ENCODE data around the gene CHRM3. TPM values are rescaled to one million over a fixed set of nuclear protein-coding genes. Genes with fewer than 3 reads are reported as not detected.

The CHRM3 gene
- total and polyA plus RNA-seq, 2 experiments from 2014 or later: 4.8 to 13.8 TPM

DNA sequence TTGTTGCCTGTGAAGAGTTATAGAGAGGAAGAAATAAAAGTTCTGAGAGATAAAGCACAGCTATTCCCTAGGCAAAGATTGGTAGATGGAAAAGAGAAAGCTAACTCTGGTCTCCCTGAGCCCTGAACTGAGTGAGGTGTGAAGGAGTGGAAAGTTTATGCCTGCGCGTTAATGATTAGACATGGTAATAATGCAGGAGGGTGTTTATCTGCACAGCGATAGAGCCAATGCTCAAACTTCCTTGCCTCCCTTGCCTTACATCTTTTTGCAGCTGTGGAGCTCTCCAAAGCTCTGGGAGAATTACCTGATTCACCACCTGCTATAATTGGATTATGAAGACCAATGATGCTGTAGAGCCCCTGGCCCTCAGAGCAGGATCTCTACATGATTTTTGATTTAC lies 32.8 kb upstream of the CHRM3 start:
- ATAC-seq: no peak

More for the DNA sequence above, 32.8 kb upstream of the CHRM3 start:
- no peaks in the 10 kb centered on the region for H3F3A ChIP-seq (replicated peaks; ENCODE audit: low read depth)
- Mint-ChIP-seq H3K27ac (no peak overlapping the region), H3K36me3 (ENCODE audit: low read depth) (no peaks in the 10 kb centered on the region), H3K27me3 (ENCODE audit: insufficient read depth, low read depth, poor library complexity) (no peaks in the 10 kb centered on the region), H3K4me3 (no peak overlapping the region), H3K9me3 (no peaks in the 10 kb centered on the region), H3K4me1 (no peaks in the 10 kb centered on the region)
- no peak for DNase-seq (ENCODE audit: low spot score)
- H3K79me2 ChIP-seq (replicated peaks; ENCODE audit: insufficient read depth): no peaks in the 10 kb centered on the region
- H3K27ac ChIP-seq (ENCODE audit: low read depth): no peak overlapping the region
- no peaks in the 10 kb centered on the region for H4K20me1 ChIP-seq (replicated peaks; ENCODE audit: insufficient read depth)
- no peaks in the 10 kb centered on the region for H3K36me3 ChIP-seq (ENCODE audit: insufficient read depth)
- H3K4me3 ChIP-seq: no peak overlapping the region
- H3K4me2 ChIP-seq: no peak overlapping the region
- H3K27me3 ChIP-seq (ENCODE audit: insufficient read depth): no peaks in the 10 kb centered on the region
- peak overlapping the region; percentile 88; the same call in 1 of the 2 replicates for H2AFZ ChIP-seq
- no peaks in the 10 kb centered on the region for H3K4me1 ChIP-seq (ENCODE audit: insufficient read depth)
- 0 out of 2 replicates have a peak, but pooled peaks cover 5% of the 10 kb centered on the region for H3K9me2 ChIP-seq (ENCODE audit: insufficient read depth)
- TF ChIP-seq, protein P1, sequence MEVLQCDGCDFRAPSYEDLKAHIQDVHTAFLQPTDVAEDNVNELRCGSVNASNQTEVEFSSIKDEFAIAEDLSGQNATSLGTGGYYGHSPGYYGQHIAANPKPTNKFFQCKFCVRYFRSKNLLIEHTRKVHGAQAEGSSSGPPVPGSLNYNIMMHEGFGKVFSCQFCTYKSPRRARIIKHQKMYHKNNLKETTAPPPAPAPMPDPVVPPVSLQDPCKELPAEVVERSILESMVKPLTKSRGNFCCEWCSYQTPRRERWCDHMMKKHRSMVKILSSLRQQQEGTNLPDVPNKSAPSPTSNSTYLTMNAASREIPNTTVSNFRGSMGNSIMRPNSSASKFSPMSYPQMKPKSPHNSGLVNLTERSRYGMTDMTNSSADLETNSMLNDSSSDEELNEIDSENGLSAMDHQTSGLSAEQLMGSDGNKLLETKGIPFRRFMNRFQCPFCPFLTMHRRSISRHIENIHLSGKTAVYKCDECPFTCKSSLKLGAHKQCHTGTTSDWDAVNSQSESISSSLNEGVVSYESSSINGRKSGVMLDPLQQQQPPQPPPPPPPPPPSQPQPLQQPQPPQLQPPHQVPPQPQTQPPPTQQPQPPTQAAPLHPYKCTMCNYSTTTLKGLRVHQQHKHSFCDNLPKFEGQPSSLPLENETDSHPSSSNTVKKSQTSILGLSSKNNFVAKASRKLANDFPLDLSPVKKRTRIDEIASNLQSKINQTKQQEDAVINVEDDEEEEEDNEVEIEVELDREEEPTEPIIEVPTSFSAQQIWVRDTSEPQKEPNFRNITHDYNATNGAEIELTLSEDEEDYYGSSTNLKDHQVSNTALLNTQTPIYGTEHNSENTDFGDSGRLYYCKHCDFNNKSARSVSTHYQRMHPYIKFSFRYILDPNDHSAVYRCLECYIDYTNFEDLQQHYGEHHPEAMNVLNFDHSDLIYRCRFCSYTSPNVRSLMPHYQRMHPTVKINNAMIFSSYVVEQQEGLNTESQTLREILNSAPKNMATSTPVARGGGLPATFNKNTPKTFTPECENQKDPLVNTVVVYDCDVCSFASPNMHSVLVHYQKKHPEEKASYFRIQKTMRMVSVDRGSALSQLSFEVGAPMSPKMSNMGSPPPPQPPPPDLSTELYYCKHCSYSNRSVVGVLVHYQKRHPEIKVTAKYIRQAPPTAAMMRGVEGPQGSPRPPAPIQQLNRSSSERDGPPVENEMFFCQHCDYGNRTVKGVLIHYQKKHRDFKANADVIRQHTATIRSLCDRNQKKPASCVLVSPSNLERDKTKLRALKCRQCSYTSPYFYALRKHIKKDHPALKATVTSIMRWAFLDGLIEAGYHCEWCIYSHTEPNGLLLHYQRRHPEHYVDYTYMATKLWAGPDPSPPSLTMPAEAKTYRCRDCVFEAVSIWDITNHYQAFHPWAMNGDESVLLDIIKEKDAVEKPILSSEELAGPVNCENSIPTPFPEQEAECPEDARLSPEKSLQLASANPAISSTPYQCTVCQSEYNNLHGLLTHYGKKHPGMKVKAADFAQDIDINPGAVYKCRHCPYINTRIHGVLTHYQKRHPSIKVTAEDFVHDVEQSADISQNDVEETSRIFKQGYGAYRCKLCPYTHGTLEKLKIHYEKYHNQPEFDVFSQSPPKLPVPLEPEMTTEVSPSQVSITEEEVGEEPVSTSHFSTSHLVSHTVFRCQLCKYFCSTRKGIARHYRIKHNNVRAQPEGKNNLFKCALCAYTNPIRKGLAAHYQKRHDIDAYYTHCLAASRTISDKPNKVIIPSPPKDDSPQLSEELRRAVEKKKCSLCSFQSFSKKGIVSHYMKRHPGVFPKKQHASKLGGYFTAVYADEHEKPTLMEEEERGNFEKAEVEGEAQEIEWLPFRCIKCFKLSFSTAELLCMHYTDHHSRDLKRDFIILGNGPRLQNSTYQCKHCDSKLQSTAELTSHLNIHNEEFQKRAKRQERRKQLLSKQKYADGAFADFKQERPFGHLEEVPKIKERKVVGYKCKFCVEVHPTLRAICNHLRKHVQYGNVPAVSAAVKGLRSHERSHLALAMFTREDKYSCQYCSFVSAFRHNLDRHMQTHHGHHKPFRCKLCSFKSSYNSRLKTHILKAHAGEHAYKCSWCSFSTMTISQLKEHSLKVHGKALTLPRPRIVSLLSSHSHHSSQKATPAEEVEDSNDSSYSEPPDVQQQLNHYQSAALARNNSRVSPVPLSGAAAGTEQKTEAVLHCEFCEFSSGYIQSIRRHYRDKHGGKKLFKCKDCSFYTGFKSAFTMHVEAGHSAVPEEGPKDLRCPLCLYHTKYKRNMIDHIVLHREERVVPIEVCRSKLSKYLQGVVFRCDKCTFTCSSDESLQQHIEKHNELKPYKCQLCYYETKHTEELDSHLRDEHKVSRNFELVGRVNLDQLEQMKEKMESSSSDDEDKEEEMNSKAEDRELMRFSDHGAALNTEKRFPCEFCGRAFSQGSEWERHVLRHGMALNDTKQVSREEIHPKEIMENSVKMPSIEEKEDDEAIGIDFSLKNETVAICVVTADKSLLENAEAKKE (CRISPR knock-in tag; IDR thresholded peaks at IDR 0.05): no peak
- TF ChIP-seq ZNF114 (CRISPR knock-in tag; IDR thresholded peaks at IDR 0.05): no peak
- TF ChIP-seq, protein P2, sequence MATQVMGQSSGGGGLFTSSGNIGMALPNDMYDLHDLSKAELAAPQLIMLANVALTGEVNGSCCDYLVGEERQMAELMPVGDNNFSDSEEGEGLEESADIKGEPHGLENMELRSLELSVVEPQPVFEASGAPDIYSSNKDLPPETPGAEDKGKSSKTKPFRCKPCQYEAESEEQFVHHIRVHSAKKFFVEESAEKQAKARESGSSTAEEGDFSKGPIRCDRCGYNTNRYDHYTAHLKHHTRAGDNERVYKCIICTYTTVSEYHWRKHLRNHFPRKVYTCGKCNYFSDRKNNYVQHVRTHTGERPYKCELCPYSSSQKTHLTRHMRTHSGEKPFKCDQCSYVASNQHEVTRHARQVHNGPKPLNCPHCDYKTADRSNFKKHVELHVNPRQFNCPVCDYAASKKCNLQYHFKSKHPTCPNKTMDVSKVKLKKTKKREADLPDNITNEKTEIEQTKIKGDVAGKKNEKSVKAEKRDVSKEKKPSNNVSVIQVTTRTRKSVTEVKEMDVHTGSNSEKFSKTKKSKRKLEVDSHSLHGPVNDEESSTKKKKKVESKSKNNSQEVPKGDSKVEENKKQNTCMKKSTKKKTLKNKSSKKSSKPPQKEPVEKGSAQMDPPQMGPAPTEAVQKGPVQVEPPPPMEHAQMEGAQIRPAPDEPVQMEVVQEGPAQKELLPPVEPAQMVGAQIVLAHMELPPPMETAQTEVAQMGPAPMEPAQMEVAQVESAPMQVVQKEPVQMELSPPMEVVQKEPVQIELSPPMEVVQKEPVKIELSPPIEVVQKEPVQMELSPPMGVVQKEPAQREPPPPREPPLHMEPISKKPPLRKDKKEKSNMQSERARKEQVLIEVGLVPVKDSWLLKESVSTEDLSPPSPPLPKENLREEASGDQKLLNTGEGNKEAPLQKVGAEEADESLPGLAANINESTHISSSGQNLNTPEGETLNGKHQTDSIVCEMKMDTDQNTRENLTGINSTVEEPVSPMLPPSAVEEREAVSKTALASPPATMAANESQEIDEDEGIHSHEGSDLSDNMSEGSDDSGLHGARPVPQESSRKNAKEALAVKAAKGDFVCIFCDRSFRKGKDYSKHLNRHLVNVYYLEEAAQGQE (IDR thresholded peaks at IDR 0.05; ENCODE audit: unreplicated experiment): no peak
- no peak for TF ChIP-seq STAT1 (IDR thresholded peaks at IDR 0.05; ENCODE audit: unreplicated experiment)
- no peak for TF ChIP-seq EZH2 (IDR thresholded peaks at IDR 0.05; ENCODE audit: low read depth, unreplicated experiment)
- TF ChIP-seq JUNB (IDR thresholded peaks at IDR 0.05; ENCODE audit: unreplicated experiment): no peak
- no peak for TF ChIP-seq CREB1 (CRISPR knock-in tag; IDR thresholded peaks at IDR 0.05; ENCODE audit: low read depth)
- TF ChIP-seq ZNF331 (CRISPR knock-in tag; IDR thresholded peaks at IDR 0.05; ENCODE audit: low read depth): no peak
- no peak for TF ChIP-seq POLR2AphosphoS5 (IDR thresholded peaks at IDR 0.05; ENCODE audit: low read depth)
- TF ChIP-seq EZH2phosphoT487 (IDR thresholded peaks at IDR 0.05; ENCODE audit: unreplicated experiment): no peak
- TF ChIP-seq, protein P3, sequence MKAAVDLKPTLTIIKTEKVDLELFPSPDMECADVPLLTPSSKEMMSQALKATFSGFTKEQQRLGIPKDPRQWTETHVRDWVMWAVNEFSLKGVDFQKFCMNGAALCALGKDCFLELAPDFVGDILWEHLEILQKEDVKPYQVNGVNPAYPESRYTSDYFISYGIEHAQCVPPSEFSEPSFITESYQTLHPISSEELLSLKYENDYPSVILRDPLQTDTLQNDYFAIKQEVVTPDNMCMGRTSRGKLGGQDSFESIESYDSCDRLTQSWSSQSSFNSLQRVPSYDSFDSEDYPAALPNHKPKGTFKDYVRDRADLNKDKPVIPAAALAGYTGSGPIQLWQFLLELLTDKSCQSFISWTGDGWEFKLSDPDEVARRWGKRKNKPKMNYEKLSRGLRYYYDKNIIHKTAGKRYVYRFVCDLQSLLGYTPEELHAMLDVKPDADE (IDR thresholded peaks at IDR 0.05): no peak
- no peak for TF ChIP-seq NANOG (IDR thresholded peaks at IDR 0.05; ENCODE audit: borderline replicate concordance)

Measured in GM23338 (cell line).